Measurements from ENCODE around the gene NUP133. TPM values are rescaled to one million over a fixed set of nuclear protein-coding genes. Genes with fewer than 3 reads are reported as not detected.

Gene NUP133
- total RNA-seq, 4 donors from 2014 or later: 29.6 to 40.7 (median 37.3) TPM

DNA sequence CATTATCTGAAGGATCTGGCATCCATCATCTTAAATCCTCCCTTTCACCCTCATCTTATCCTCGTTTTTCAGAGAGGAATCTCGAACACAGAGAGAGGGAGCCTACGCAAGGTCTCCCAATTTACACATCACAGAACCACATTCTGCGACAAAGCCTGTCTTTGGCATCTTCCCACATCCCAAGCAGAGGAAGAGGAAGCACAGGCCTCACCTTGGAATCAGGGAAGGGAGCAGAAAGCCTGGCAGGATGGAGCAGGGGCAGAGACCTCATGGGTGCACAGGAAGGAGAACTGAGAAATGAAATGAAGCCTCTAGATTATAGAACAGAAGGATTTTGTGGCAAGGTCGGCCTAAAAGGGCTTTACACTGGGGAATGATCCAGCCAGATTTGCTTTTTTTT is 44.6 kb upstream of the NUP133 start:
- Histone ChIP-seq H3K27me3 (no peaks in the 10 kb centered on the region), H3K4me3 (replicated peaks in 1 of 3) (no peak overlapping the region), H3K36me3 (no peaks in the 10 kb centered on the region), H3K4me1 (peaks cover 11 to 27% of the 10 kb centered on the region in 2 donors), H3K27ac (no peak overlapping the region), H3K9me3 (no peaks in the 10 kb centered on the region)
- 73 to 74% methylated on average over 5 of the region's 5 CpGs for WGBS, 2 donors
- intact Hi-C loops (cut with DNase I): no loop called here
- TF ChIP-seq, protein P1, sequence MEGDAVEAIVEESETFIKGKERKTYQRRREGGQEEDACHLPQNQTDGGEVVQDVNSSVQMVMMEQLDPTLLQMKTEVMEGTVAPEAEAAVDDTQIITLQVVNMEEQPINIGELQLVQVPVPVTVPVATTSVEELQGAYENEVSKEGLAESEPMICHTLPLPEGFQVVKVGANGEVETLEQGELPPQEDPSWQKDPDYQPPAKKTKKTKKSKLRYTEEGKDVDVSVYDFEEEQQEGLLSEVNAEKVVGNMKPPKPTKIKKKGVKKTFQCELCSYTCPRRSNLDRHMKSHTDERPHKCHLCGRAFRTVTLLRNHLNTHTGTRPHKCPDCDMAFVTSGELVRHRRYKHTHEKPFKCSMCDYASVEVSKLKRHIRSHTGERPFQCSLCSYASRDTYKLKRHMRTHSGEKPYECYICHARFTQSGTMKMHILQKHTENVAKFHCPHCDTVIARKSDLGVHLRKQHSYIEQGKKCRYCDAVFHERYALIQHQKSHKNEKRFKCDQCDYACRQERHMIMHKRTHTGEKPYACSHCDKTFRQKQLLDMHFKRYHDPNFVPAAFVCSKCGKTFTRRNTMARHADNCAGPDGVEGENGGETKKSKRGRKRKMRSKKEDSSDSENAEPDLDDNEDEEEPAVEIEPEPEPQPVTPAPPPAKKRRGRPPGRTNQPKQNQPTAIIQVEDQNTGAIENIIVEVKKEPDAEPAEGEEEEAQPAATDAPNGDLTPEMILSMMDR (IDR thresholded peaks at IDR 0.05): no peak
- no peak for TF ChIP-seq POLR2A (IDR thresholded peaks at IDR 0.05)
- DNase-seq: no peak

DNA sequence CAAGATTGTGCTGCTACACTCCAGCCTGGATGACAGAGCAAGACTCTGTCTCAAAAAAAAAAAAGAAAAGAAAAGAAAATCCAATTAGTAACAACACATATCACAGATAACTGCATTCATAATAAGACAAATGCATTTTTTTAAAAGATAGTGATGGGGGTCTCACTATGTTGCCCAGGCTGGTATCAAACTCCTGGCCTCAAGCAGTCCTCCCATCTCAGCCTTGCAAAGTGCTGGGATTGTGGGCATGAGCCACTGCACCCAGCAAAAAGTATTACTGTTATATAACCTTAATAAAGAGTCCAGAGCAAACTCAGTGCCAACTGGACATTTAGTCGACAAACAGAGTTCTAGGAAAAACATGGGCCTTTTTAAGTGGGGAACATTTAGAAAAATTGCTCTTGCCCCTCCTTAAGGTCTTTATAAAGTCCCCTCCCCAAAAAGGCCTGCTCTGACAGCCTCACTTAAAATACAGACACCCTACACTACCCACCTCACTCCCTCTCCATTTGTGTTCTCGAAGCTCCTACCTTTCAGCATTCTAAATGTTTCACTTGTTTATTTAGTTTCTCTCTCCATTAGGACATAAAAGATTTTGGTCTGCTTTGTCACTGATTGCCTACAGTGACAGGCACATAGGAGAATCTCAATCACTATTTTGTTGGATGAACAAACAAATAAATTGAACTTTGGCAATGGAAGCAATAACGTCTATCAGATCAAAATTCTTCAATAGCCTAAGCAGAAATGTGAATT is 42.8 kb upstream of the NUP133 start:
- intact Hi-C loops (cut with DNase I): no loop called here
- DNase-seq: no peak
- no peaks in the 10 kb centered on the region for H3K27me3 ChIP-seq
- H3K9me3 ChIP-seq: no peaks in the 10 kb centered on the region
- 62 to 71% methylated on average over 3 of the region's 3 CpGs for WGBS, 2 donors
- TF ChIP-seq, protein P1 (IDR thresholded peaks at IDR 0.05): no peak
- H3K36me3 ChIP-seq: peaks cover 4 to 6% of the 10 kb centered on the region in 2 donors
- peaks cover 0 to 13% of the 10 kb centered on the region in 2 donors for H3K4me1 ChIP-seq
- H3K27ac ChIP-seq: no peak overlapping the region
- H3K4me3 ChIP-seq (replicated peaks in 1 of 3): no peak overlapping the region

DNA sequence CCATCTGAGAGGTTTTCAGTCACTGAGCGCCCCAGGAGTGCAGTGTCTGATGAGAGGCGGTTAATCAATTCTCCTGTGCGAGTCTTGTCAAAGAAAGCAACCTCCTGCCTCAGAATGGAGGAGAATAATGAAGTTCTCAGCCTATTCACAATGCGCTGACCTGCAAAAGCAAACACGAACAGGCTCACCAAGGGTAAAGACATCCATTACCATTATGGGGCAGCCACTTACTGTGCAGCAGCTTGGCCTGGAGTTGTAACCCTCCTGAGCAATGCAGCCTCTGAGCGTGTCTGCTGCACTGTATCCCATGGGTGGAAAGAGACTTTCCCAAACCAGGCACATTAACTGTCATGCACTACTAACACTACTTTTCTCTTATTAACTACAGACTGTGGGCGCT is 39.4 kb upstream of the NUP133 start:
- DNase-seq: no peak
- no peak overlapping the region for H3K4me3 ChIP-seq (replicated peaks in 1 of 3)
- no peak for TF ChIP-seq POLR2A (IDR thresholded peaks at IDR 0.05)
- TF ChIP-seq, protein P1 (IDR thresholded peaks at IDR 0.05): no peak
- no peaks in the 10 kb centered on the region for H3K9me3 ChIP-seq
- peaks cover 0 to 13% of the 10 kb centered on the region in 2 donors for H3K4me1 ChIP-seq
- intact Hi-C loops (cut with DNase I): no loop called here
- 91% methylated on average over 7 of the region's 7 CpGs for WGBS, 2 donors
- peaks cover 6% of the 10 kb centered on the region in 2 donors for H3K36me3 ChIP-seq
- H3K27me3 ChIP-seq: no peaks in the 10 kb centered on the region
- no peak overlapping the region for H3K27ac ChIP-seq

DNA sequence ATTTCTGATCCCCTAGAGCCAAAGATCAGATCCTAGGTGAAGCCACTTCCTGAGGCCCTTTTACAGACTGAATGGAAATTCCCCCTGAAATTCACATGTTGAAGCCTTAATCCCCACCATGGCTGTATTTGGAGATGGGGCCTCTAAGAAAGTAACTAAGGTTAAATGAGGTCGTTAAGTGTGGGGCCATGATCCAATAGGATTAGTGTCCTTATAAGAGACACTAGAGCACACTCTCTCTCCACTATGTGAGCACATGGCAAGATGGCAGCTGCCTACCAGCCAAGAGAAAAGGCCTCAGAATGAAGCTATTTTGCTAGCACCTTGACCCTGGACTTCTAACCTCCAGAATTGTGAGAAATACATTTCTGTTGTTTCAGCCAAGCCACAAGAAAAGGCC is 36.4 kb upstream of the NUP133 start:
- no peaks in the 10 kb centered on the region for H3K9me3 ChIP-seq
- TF ChIP-seq, protein P1 (IDR thresholded peaks at IDR 0.05): no peak
- no peak for TF ChIP-seq POLR2A (IDR thresholded peaks at IDR 0.05)
- no peak overlapping the region for H3K4me3 ChIP-seq (replicated peaks in 1 of 3)
- H3K36me3 ChIP-seq: peaks cover 20% of the 10 kb centered on the region in 2 donors
- H3K27ac ChIP-seq: no peak overlapping the region
- intact Hi-C loops (cut with DNase I): no loop called here
- no peaks in the 10 kb centered on the region for H3K27me3 ChIP-seq
- DNase-seq: no peak
- WGBS, 2 donors: 90 to 93% methylated on average over 1 of the region's 1 CpG
- H3K4me1 ChIP-seq: peaks cover 0 to under 1% of the 10 kb centered on the region in 2 donors

DNA sequence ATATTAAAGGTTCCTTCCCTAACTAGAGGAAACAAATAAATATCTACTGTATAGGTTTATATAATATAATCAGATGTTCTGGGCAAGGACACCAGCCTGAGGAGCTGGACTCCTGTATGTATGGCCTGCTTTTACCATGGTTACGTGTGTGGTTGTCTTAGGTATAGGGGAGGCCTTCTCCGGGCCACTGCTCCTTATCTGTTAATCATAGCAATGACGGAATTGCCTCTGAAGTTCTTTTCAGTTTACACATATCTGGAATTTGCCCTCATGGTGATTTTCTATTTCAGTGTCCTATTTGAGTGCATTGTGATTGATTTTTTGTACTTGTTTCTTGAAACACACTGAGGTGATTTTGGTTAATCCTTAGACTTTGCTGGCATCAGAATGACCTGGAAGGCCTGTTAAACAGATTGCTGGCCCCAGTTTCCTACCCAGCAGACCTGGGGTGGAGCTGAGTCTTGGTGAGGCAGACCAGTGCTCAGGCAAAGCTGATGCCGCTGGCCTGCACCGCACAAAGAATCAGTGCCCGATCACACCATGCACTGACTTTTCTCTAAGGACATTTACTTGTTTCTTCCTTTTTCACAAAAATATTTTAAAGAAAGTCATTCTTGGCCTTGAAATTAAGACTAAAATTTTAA is 31.8 kb upstream of the NUP133 start:
- Histone ChIP-seq H3K4me1 (no peaks in the 10 kb centered on the region), H3K27ac (no peak overlapping the region), H3K9me3 (no peaks in the 10 kb centered on the region), H3K27me3 (no peaks in the 10 kb centered on the region), H3K36me3 (peaks cover 21 to 44% of the 10 kb centered on the region in 2 donors), H3K4me3 (replicated peaks in 1 of 3) (no peak overlapping the region)
- intact Hi-C loops (cut with DNase I): no loop called here
- no peak for TF ChIP-seq POLR2A (IDR thresholded peaks at IDR 0.05)
- TF ChIP-seq, protein P1 (IDR thresholded peaks at IDR 0.05): no peak
- no peak for DNase-seq
- WGBS, 2 donors: 94 to 97% methylated on average over 6 of the region's 6 CpGs

Measured in thyroid gland (tissue), 4 donors.